ENCODE results near the gene BTBD10. TPM values are rescaled to one million over a fixed set of nuclear protein-coding genes. Genes with fewer than 3 reads are reported as not detected.

BTBD10 gene
- total and polyA plus RNA-seq, 2 of the 13 experiments (the other 11 are each of a cell fraction or from before 2014, with no cell fraction given): 9.8 to 26.6 TPM

DNA sequence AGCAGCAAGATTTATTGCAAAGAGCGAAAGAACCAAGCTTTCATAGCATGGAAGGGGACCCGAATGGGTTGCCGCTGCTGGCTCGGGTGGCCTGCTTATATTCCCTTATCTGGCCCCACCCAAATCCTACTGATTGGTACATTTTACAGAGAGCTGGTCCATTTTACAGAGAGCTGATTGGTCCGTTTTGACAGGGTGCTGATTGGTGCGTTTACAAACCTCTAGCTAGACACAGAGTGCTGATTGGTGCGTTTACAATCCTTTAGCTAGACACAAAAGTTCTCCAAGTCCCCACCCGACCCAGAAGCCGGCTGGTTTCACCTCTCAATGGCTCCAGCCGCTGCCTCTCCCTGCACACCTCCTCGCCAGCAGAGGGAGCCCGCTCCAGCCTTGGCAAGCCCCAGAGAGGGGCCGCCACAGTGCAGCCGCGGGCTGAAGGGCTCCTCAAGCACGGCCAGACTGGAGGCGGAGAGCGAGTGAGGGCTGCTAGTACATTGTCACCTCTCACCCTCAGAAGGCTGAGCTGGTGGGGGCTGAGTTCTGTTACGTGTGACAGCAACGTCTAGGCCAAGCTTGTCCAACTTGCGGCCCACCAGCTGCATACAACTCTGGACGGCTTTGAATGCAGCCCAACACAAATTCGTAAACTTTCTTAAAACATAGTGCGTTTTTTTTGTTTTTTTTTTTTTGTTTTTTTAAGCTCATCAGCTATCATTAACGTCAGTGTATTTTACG lies 24.1 kb upstream of the BTBD10 start (continued):
- TF ChIP-seq RARG (CRISPR knock-in tag; IDR thresholded peaks at IDR 0.05; ENCODE audit: low read depth) (no peak), ZNF329 (CRISPR knock-in tag; IDR thresholded peaks at IDR 0.05; ENCODE audit: low read depth) (peak; percentile 42; the same call in 1 of the 2 replicates), YEATS2 (CRISPR knock-in tag; IDR thresholded peaks at IDR 0.05; ENCODE audit: borderline replicate concordance) (peak; percentile 56; the same call in 1 of the 2 replicates), SALL1 (CRISPR knock-in tag; IDR thresholded peaks at IDR 0.05) (peak; percentile 73), HDAC1 (CRISPR knock-in tag; IDR thresholded peaks at IDR 0.05) (peak; percentile 21; the same call in 1 of the 2 replicates), NR2F2 (IDR thresholded peaks at IDR 0.05; ENCODE audit: borderline replicate concordance, low read depth) (no peak), MXI1 (IDR thresholded peaks at IDR 0.05; ENCODE audit: borderline replicate concordance, low read depth, low read length) (0 out of 3 replicates have a peak, but pooled peaks have one; percentile 12), ZFAT (CRISPR knock-in tag; conservative IDR thresholded peaks at IDR 0.05) (no peak), NCOA1 (CRISPR knock-in tag; IDR thresholded peaks at IDR 0.05) (no peak), ZNF350 (CRISPR knock-in tag; IDR thresholded peaks at IDR 0.05; ENCODE audit: borderline replicate concordance, low read depth) (peak; percentile 85; the same call in 1 of the 2 replicates), EED (CRISPR knock-in tag; IDR thresholded peaks at IDR 0.05) (peak; percentile 33; the same call in 1 of the 2 replicates), KDM5B (CRISPR knock-in tag; IDR thresholded peaks at IDR 0.05; ENCODE audit: borderline replicate concordance) (peak; percentile 79; the same call in 1 of the 2 replicates), ZNF30 (CRISPR knock-in tag; IDR thresholded peaks at IDR 0.05) (no peak)
- TF ChIP-seq, protein P1, sequence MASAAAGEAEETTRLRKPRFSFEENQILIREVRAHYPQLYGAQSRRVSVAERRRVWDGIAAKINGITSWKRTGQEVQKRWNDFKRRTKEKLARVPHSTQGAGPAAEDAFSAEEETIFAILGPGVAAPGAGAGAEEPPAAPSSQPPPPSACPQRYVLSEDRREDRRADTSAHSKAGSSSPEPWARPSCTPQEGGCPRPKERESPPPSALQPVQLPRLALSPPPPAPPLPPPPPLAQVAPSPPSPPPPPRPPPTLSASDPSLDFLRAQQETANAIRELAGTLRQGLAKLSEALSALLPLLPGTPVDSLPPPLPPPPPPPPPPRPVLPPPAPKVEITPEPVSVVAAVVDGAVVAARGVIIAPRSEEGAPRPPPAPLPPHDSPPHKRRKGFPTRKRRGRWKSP (CRISPR knock-in tag; IDR thresholded peaks at IDR 0.05): no peak
- TF ChIP-seq, protein P2, sequence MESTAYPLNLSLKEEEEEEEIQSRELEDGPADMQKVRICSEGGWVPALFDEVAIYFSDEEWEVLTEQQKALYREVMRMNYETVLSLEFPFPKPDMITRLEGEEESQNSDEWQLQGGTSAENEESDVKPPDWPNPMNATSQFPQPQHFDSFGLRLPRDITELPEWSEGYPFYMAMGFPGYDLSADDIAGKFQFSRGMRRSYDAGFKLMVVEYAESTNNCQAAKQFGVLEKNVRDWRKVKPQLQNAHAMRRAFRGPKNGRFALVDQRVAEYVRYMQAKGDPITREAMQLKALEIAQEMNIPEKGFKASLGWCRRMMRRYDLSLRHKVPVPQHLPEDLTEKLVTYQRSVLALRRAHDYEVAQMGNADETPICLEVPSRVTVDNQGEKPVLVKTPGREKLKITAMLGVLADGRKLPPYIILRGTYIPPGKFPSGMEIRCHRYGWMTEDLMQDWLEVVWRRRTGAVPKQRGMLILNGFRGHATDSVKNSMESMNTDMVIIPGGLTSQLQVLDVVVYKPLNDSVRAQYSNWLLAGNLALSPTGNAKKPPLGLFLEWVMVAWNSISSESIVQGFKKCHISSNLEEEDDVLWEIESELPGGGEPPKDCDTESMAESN (CRISPR knock-in tag; conservative IDR thresholded peaks at IDR 0.05): 0 out of 2 replicates have a peak, but pooled peaks have one; percentile 42
- TF ChIP-seq, protein P3, sequence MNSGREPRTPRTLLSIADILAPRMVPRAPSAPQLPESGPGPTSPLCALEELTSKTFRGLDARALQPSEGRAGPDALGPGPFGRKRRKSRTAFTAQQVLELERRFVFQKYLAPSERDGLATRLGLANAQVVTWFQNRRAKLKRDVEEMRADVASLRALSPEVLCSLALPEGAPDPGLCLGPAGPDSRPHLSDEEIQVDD (CRISPR knock-in tag; IDR thresholded peaks at IDR 0.05; ENCODE audit: borderline replicate concordance): no peak
- TF ChIP-seq, protein P4, sequence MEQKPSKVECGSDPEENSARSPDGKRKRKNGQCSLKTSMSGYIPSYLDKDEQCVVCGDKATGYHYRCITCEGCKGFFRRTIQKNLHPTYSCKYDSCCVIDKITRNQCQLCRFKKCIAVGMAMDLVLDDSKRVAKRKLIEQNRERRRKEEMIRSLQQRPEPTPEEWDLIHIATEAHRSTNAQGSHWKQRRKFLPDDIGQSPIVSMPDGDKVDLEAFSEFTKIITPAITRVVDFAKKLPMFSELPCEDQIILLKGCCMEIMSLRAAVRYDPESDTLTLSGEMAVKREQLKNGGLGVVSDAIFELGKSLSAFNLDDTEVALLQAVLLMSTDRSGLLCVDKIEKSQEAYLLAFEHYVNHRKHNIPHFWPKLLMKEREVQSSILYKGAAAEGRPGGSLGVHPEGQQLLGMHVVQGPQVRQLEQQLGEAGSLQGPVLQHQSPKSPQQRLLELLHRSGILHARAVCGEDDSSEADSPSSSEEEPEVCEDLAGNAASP (CRISPR knock-in tag; IDR thresholded peaks at IDR 0.05; ENCODE audit: borderline replicate concordance): 0 out of 2 replicates have a peak, but pooled peaks have one; percentile 16
- TF ChIP-seq, protein P5, sequence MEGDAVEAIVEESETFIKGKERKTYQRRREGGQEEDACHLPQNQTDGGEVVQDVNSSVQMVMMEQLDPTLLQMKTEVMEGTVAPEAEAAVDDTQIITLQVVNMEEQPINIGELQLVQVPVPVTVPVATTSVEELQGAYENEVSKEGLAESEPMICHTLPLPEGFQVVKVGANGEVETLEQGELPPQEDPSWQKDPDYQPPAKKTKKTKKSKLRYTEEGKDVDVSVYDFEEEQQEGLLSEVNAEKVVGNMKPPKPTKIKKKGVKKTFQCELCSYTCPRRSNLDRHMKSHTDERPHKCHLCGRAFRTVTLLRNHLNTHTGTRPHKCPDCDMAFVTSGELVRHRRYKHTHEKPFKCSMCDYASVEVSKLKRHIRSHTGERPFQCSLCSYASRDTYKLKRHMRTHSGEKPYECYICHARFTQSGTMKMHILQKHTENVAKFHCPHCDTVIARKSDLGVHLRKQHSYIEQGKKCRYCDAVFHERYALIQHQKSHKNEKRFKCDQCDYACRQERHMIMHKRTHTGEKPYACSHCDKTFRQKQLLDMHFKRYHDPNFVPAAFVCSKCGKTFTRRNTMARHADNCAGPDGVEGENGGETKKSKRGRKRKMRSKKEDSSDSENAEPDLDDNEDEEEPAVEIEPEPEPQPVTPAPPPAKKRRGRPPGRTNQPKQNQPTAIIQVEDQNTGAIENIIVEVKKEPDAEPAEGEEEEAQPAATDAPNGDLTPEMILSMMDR (CRISPR knock-in tag; IDR thresholded peaks at IDR 0.05): peak; percentile 92

All from HepG2 (cell line).